SK-N-SH treated with all-trans-retinoic acid at 6 μM for 48 hours (cell line): ENCODE results near the gene GLMP.

Experiments used
- ARNTL ChIP-seq: fragments of 450-650 bp; formaldehyde crosslinking; IDR thresholded peaks from 2 replicates; pipeline ENCODE4 v1.5.0; 2020; ENCODE audit warnings: low read depth, mild to moderate bottlenecking, moderate library complexity, borderline replicate concordance
- CSDC2 ChIP-seq: fragments of 250-450 bp; sonication (Bioruptor Pico); IDR thresholded peaks from 2 replicates; pipeline ENCODE4 v1.5.0; 2020; ENCODE audit warnings: mild to moderate bottlenecking, moderate library complexity
- ESRRG ChIP-seq: fragments of 250-450 bp; sonication (Bioruptor Pico); IDR thresholded peaks from 2 replicates; pipeline ENCODE4 v1.6.1; 2021; ENCODE audit warnings: mild to moderate bottlenecking
- GLIS3 ChIP-seq: fragments of 250-450 bp; sonication (Bioruptor Pico); IDR thresholded peaks from 2 replicates; pipeline ENCODE4 v1.5.0; 2020; ENCODE audit warnings: mild to moderate bottlenecking, moderate library complexity
- SNAI2 ChIP-seq: fragments of 250-450 bp; sonication (Bioruptor Pico); IDR thresholded peaks from 2 replicates; pipeline ENCODE4 v1.5.0; 2020; ENCODE audit warnings: mild to moderate bottlenecking, moderate library complexity
- TCF4 ChIP-seq: fragments of 250-450 bp; sonication (Bioruptor Pico); IDR thresholded peaks from 2 replicates; pipeline ENCODE4 v1.8.0; 2021; ENCODE audit warnings: mild to moderate bottlenecking, moderate library complexity, borderline replicate concordance
- ZC3H10 ChIP-seq: fragments of 250-450 bp; sonication (Bioruptor Pico); IDR thresholded peaks from 2 replicates; pipeline ENCODE4 v1.5.1; 2021; ENCODE audit warnings: mild to moderate bottlenecking, moderate library complexity
- ZFP3 ChIP-seq: fragments of 250-450 bp; sonication (Bioruptor Pico); IDR thresholded peaks from 2 replicates; pipeline ENCODE4 v1.5.0; 2020; ENCODE audit warnings: mild to moderate bottlenecking, moderate library complexity
- ZNF565 ChIP-seq: fragments of 450-650 bp; formaldehyde crosslinking; conservative IDR thresholded peaks from 2 replicates; pipeline ENCODE4 v1.5.0; 2020; ENCODE audit warnings: low read depth, mild to moderate bottlenecking, moderate library complexity
- ZNF70 ChIP-seq: fragments of 450-650 bp; formaldehyde crosslinking; IDR thresholded peaks from 2 replicates; pipeline ENCODE4 v1.5.0; 2020; ENCODE audit warnings: mild to moderate bottlenecking, moderate library complexity
- TF ChIP-seq, protein P1 (sequence below): fragments of 250-450 bp; sonication (Bioruptor Pico); IDR thresholded peaks from 2 replicates; pipeline ENCODE4 v1.8.0; 2020; ENCODE audit warnings: mild to moderate bottlenecking, moderate library complexity, borderline replicate concordance
- TF ChIP-seq, protein P2 (sequence below): fragments of 250-450 bp; sonication (Bioruptor Pico); IDR thresholded peaks from 2 replicates; pipeline ENCODE4 v1.5.1; 2020; ENCODE audit warnings: low read depth, mild to moderate bottlenecking, moderate library complexity

DNA sequence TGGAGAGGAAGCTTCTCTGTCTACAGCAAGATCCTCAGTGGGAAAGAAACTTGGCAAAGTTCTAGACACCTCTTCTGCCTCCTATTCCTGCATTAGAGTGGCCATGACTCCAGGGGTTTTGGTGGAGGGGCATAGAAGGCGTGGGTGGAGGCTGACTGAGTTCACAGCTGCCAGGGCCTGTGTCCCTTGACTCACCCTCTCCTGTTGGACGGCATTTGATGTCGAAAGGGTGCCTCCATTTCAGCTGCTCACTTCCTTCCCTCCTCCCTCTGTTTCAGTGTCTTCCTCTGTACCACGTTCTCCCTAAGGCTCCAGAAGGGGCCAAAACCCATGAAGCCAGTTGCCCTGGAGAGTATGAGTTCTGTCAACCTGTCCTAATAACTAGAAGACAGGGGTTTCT, 10.7 kb downstream of the GLMP start:
- TF ChIP-seq, protein P1, sequence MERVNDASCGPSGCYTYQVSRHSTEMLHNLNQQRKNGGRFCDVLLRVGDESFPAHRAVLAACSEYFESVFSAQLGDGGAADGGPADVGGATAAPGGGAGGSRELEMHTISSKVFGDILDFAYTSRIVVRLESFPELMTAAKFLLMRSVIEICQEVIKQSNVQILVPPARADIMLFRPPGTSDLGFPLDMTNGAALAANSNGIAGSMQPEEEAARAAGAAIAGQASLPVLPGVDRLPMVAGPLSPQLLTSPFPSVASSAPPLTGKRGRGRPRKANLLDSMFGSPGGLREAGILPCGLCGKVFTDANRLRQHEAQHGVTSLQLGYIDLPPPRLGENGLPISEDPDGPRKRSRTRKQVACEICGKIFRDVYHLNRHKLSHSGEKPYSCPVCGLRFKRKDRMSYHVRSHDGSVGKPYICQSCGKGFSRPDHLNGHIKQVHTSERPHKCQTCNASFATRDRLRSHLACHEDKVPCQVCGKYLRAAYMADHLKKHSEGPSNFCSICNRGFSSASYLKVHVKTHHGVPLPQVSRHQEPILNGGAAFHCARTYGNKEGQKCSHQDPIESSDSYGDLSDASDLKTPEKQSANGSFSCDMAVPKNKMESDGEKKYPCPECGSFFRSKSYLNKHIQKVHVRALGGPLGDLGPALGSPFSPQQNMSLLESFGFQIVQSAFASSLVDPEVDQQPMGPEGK (CRISPR knock-in tag): no peak
- TF ChIP-seq ZC3H10 (CRISPR knock-in tag) (no peak), ZNF565 (CRISPR knock-in tag) (no peak), TCF4 (CRISPR knock-in tag) (no peak), SNAI2 (CRISPR knock-in tag) (no peak), CSDC2 (CRISPR knock-in tag) (no peak), ZFP3 (CRISPR knock-in tag) (no peak), ARNTL (CRISPR knock-in tag) (no peak), GLIS3 (no peak), ZNF70 (CRISPR knock-in tag) (no peak), ESRRG (CRISPR knock-in tag) (no peak)
- TF ChIP-seq, protein P2, sequence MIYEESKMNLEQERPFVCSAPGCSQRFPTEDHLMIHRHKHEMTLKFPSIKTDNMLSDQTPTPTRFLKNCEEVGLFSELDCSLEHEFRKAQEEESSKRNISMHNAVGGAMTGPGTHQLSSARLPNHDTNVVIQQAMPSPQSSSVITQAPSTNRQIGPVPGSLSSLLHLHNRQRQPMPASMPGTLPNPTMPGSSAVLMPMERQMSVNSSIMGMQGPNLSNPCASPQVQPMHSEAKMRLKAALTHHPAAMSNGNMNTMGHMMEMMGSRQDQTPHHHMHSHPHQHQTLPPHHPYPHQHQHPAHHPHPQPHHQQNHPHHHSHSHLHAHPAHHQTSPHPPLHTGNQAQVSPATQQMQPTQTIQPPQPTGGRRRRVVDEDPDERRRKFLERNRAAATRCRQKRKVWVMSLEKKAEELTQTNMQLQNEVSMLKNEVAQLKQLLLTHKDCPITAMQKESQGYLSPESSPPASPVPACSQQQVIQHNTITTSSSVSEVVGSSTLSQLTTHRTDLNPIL (CRISPR knock-in tag): no peak
